Fibroblast of upper back skin (primary cell): ENCODE measurements around the gene RAB31.
A peak's percentile ranks its signal among the peaks of the same experiment; 100 is the strongest.

Experiments used
- DNase-seq: peaks from one replicate; pipeline ENCODE4 v3.0.0-alpha.2; 2013

The RAB31 gene

GRCh38 chr18:9739516-9739915 is 31.4 kb downstream of the RAB31 start:
- no peak for DNase-seq

- no peak for DNase-seq
These were observed 32.0 kb downstream of the RAB31 start for GRCh38 chr18:9740071-9740470.

- no peak for DNase-seq
These were observed 33.3 kb downstream of the RAB31 start for GRCh38 chr18:9741406-9741792.

GRCh38 chr18:9741793-9742523 is 33.9 kb downstream of the RAB31 start:
- peak; percentile 53 for DNase-seq

GRCh38 chr18:9742524-9743131 is 34.5 kb downstream of the RAB31 start:
- DNase-seq, result peak; percentile 44

- peak; percentile 92 for DNase-seq
These were observed 35.3 kb downstream of the RAB31 start for GRCh38 chr18:9743200-9744016.

GRCh38 chr18:9746958-9747357 is 38.9 kb downstream of the RAB31 start:
- no peak for DNase-seq

- no peak for DNase-seq
These were observed 41.5 kb downstream of the RAB31 start for GRCh38 chr18:9749611-9750010.

- no peak for DNase-seq
These were observed 42.0 kb downstream of the RAB31 start for GRCh38 chr18:9750112-9750511.

- no peak for DNase-seq
These were observed 42.7 kb downstream of the RAB31 start for GRCh38 chr18:9750606-9751304.

- peak; percentile 30 for DNase-seq
These were observed 43.4 kb downstream of the RAB31 start for GRCh38 chr18:9751371-9752031.

- no peak for DNase-seq
These were observed 45.7 kb downstream of the RAB31 start for GRCh38 chr18:9753846-9754245.

GRCh38 chr18:9755110-9755509 is 47.0 kb downstream of the RAB31 start:
- no peak for DNase-seq

- DNase-seq, result no peak
These were observed 47.5 kb downstream of the RAB31 start for GRCh38 chr18:9755615-9756014.

GRCh38 chr18:9756271-9756932 is 48.3 kb downstream of the RAB31 start:
- no peak for DNase-seq

- peak; percentile 42 for DNase-seq
These were observed 48.9 kb downstream of the RAB31 start for GRCh38 chr18:9756933-9757470.

- peak; percentile 93 for DNase-seq
These were observed 49.9 kb downstream of the RAB31 start for GRCh38 chr18:9757827-9758621.

GRCh38 chr18:9758624-9759075 is 50.5 kb downstream of the RAB31 start:
- no peak for DNase-seq

GRCh38 chr18:9760641-9761040 is 52.5 kb downstream of the RAB31 start:
- DNase-seq, result no peak

- no peak for DNase-seq
These were observed 54.4 kb downstream of the RAB31 start for GRCh38 chr18:9762526-9762925.

GRCh38 chr18:9763157-9763556 is 55.1 kb downstream of the RAB31 start:
- DNase-seq, result no peak
